T-helper 17 cell (primary cell): Measurements from ENCODE around the gene NEB. TPM values are rescaled to one million over a fixed set of nuclear protein-coding genes. Genes with fewer than 3 reads are reported as not detected.

Experiments
- ATAC-seq: fragments of 150-1000 bp; cut with Tn5 transposase; 2 replicates; pipeline ENCODE4 v1.10.0; 2021; ENCODE audit warnings: mild to moderate bottlenecking, moderate library complexity
- DNase-seq, 3 donors: peaks; one replicate each; pipeline versions ENCODE4 v3.0.0 to v3.0.0-alpha.2; 2020 to 2021
- H3K9me3 ChIP-seq: one replicate; pipeline ENCODE4 v1.7.0; 2013; ENCODE audit warnings: low read length, mild to moderate bottlenecking; ENCODE audit not compliant: control insufficient read depth, poor library complexity, severe bottlenecking
- H3K27ac Mint-ChIP-seq: one replicate; pipeline ENCODE4 v1.8.0; 2022; ENCODE audit warnings: mild to moderate bottlenecking, moderate library complexity, mixed read lengths
- H3K27me3 Mint-ChIP-seq: one replicate; pipeline ENCODE4 v1.8.0; 2022; ENCODE audit warnings: mixed read lengths
- H3K36me3 Mint-ChIP-seq: one replicate; pipeline ENCODE4 v1.8.0; 2022; ENCODE audit warnings: low read depth, mixed read lengths
- H3K4me1 Mint-ChIP-seq: one replicate; pipeline ENCODE4 v1.8.0; 2022; ENCODE audit warnings: mild to moderate bottlenecking, mixed read lengths
- H3K4me3 Mint-ChIP-seq: one replicate; pipeline ENCODE4 v1.8.0; 2022; ENCODE audit warnings: mild to moderate bottlenecking, moderate library complexity, mixed read lengths
- total RNA-seq, 4 donors: library from RNA in 2 of 4; stranded (reverse) in 2 of 4; gene quantifications; one replicate each; pipeline ENCODE4 v1.2.3 and lab custom pipeline; 2022 to 2026

The NEB gene
- total RNA-seq, 2 donors from 2014 or later: 1.6 to 1.7 TPM

GRCh38 chr2:151670346-151670745 is 63.9 kb downstream of the NEB start:
- H3K27ac Mint-ChIP-seq: no peak overlapping the region
- ATAC-seq: no peak
- no peak for DNase-seq
- H3K27me3 Mint-ChIP-seq: peaks cover 5% of the 10 kb centered on the region
- peaks cover 5% of the 10 kb centered on the region for H3K4me1 Mint-ChIP-seq
- no peak overlapping the region for H3K4me3 Mint-ChIP-seq
- H3K9me3 ChIP-seq: no peaks in the 10 kb centered on the region
- no peaks in the 10 kb centered on the region for H3K36me3 Mint-ChIP-seq

- DNase-seq (no peak), ATAC-seq (no peak)
- no peaks in the 10 kb centered on the region for H3K9me3 ChIP-seq
- Mint-ChIP-seq H3K27ac (no peak overlapping the region), H3K4me3 (no peak overlapping the region), H3K36me3 (peaks cover 1% of the 10 kb centered on the region), H3K27me3 (peaks cover 5% of the 10 kb centered on the region), H3K4me1 (peaks cover 7% of the 10 kb centered on the region)
These were observed 64.6 kb downstream of the NEB start for GRCh38 chr2:151669585-151670081.

GRCh38 chr2:151668737-151669136 is 65.5 kb downstream of the NEB start:
- Mint-ChIP-seq H3K4me3 (no peak overlapping the region), H3K36me3 (peaks cover 2% of the 10 kb centered on the region), H3K27me3 (peaks cover 5% of the 10 kb centered on the region), H3K27ac (no peak overlapping the region), H3K4me1 (peaks cover 8% of the 10 kb centered on the region)
- DNase-seq: no peak
- ATAC-seq: no peak
- no peaks in the 10 kb centered on the region for H3K9me3 ChIP-seq

DNA sequence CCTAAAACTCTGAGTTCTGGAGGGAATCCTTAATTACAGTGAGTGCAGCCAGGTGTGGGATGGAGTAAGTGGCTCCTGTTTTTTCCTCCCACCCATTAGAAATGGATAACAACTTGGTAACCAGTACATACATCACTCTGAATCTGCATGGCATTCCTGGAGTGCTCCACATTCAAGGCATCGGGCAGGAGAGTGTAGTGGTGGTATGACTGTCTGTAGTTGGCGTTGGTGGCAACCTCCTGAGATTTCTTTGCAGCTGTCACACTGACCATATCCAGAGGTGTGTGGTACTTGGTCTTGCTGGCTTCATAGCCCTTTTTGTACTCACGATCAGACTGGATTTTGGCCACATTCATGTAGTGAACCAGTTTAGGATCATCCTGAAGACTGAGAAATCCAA is 68.3 kb downstream of the NEB start:
- ATAC-seq (no peak), DNase-seq (no peak)
- Mint-ChIP-seq H3K27ac (no peak overlapping the region), H3K4me3 (no peak overlapping the region), H3K4me1 (peaks cover 8% of the 10 kb centered on the region), H3K36me3 (peaks cover 2% of the 10 kb centered on the region), H3K27me3 (peaks cover 4% of the 10 kb centered on the region)
- H3K9me3 ChIP-seq: no peaks in the 10 kb centered on the region

- H3K27me3 Mint-ChIP-seq: no peaks in the 10 kb centered on the region
These were observed 69.8 kb downstream of the NEB start for GRCh38 chr2:151664520-151664919.

GRCh38 chr2:151661625-151662024 is 72.7 kb downstream of the NEB start:
- H3K27ac Mint-ChIP-seq: no peak overlapping the region
- DNase-seq: no peak

More at GRCh38 chr2:151664520-151664919, 69.8 kb downstream of the NEB start:
- Mint-ChIP-seq H3K27ac (no peak overlapping the region), H3K36me3 (peaks cover 2% of the 10 kb centered on the region), H3K4me1 (peaks cover 3% of the 10 kb centered on the region), H3K4me3 (no peak overlapping the region)
- no peaks in the 10 kb centered on the region for H3K9me3 ChIP-seq
- DNase-seq: no peak
- no peak for ATAC-seq

GRCh38 chr2:151658081-151658480 is 76.2 kb downstream of the NEB start:
- Mint-ChIP-seq H3K27me3 (peaks cover 5% of the 10 kb centered on the region), H3K36me3 (peaks cover 2% of the 10 kb centered on the region), H3K4me1 (no peaks in the 10 kb centered on the region), H3K4me3 (no peak overlapping the region), H3K27ac (no peak overlapping the region)
- H3K9me3 ChIP-seq: no peaks in the 10 kb centered on the region
- ATAC-seq: no peak
- DNase-seq: no peak

More at GRCh38 chr2:151661625-151662024, 72.7 kb downstream of the NEB start:
- no peaks in the 10 kb centered on the region for H3K27me3 Mint-ChIP-seq
- no peaks in the 10 kb centered on the region for H3K9me3 ChIP-seq
- peaks cover 3% of the 10 kb centered on the region for H3K4me1 Mint-ChIP-seq
- H3K36me3 Mint-ChIP-seq: peaks cover 4% of the 10 kb centered on the region
- no peak for ATAC-seq
- H3K4me3 Mint-ChIP-seq: no peak overlapping the region

GRCh38 chr2:151657667-151658076 is 76.6 kb downstream of the NEB start:
- Mint-ChIP-seq H3K4me3 (no peak overlapping the region), H3K27me3 (peaks cover 5% of the 10 kb centered on the region), H3K4me1 (no peaks in the 10 kb centered on the region), H3K36me3 (peaks cover 2% of the 10 kb centered on the region), H3K27ac (no peak overlapping the region)
- DNase-seq (no peak), ATAC-seq (no peak)
- no peaks in the 10 kb centered on the region for H3K9me3 ChIP-seq

DNA sequence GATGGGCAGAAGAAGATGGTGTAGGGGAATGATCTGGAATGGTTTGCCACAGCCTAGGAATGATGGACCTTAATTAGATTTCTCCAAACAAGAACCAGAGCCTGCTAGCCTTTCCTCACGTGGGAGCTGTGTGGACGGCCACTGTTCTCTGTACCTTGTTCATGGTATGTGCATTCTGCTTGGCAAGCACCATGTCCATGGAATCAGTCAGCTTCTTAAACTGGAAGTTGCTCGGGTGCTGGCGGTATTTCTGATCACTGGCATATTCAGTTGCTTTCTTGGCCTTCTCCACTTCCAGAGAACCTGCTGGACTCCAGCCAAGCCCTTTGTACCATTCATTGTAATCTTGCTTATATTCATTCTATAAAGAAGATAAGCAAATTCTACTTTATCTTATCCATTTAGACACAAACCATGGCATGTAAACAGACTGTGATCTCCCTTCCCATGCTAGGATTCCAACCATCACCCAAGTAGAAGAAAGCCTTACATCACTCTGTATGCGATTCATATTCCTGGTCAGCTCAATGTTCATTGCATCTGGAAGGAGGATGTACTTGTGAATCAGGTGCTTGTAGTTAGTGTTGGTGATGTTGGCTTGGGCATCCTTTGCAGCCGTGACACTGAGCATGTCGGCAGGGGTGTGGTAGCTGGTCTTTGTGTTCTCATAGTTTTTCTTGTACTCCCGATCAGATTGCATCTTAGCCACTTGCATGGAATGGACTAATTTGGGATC is 78.4 kb downstream of the NEB start:
- Mint-ChIP-seq H3K4me1 (no peaks in the 10 kb centered on the region), H3K27me3 (peaks cover 5% of the 10 kb centered on the region), H3K36me3 (peaks cover 2% of the 10 kb centered on the region), H3K27ac (no peak overlapping the region), H3K4me3 (no peak overlapping the region)
- no peak for DNase-seq
- ATAC-seq: no peak
- H3K9me3 ChIP-seq: no peaks in the 10 kb centered on the region

DNA sequence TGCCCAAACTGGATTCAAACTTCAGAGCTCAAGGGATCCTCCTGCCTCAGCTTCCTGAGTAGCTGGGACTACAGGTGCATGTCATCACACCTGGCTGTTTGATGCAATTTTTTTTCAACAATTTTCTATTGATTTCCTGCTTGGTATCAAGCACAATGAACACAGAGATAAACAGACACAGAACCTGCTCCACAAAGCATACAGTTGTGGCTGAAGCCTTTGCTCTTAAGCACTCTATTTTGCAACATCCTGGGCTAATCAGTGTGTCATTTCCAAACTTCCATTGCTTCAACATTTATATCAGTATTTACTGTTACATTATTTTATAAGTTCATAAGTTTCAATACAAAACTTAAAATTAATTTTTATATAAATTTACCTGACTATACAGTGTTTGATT is 79.4 kb downstream of the NEB start:
- no peak overlapping the region for H3K4me3 Mint-ChIP-seq
- no peaks in the 10 kb centered on the region for H3K9me3 ChIP-seq
- DNase-seq (no peak), ATAC-seq (no peak)
- H3K27me3 Mint-ChIP-seq: peaks cover 5% of the 10 kb centered on the region
- peaks cover 2% of the 10 kb centered on the region for H3K36me3 Mint-ChIP-seq
- H3K4me1 Mint-ChIP-seq: no peaks in the 10 kb centered on the region
- H3K27ac Mint-ChIP-seq: no peak overlapping the region

GRCh38 chr2:151654085-151654484 is 80.2 kb downstream of the NEB start:
- ATAC-seq: no peak
- Mint-ChIP-seq H3K4me1 (no peaks in the 10 kb centered on the region), H3K27ac (no peak overlapping the region), H3K36me3 (peaks cover 2% of the 10 kb centered on the region), H3K4me3 (no peak overlapping the region), H3K27me3 (peaks cover 5% of the 10 kb centered on the region)
- no peak for DNase-seq
- no peaks in the 10 kb centered on the region for H3K9me3 ChIP-seq

- Mint-ChIP-seq H3K36me3 (no peaks in the 10 kb centered on the region), H3K4me1 (no peaks in the 10 kb centered on the region), H3K4me3 (no peak overlapping the region)
These were observed 83.0 kb downstream of the NEB start for GRCh38 chr2:151651274-151651673.

DNA sequence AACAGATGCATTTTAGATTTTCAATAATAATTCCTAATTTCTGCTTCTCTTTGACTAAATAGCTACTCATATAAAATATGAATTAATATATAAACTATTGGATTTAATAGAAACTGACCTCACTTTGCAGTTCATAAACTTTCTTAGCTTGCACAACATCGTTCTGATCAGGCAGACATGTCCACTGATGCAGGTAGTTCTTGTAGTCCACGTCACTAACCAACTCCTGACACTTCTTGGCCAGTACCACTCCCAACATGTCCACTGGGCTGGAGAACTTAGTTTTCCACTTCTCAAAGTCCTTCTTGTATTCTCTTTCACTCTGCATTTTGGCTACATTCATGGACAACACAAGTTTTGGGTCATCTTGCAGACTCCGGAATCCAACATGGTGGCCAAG is 83.8 kb downstream of the NEB start:
- Mint-ChIP-seq H3K4me3 (no peak overlapping the region), H3K27ac (no peak overlapping the region), H3K4me1 (no peaks in the 10 kb centered on the region), H3K27me3 (peaks cover 5% of the 10 kb centered on the region), H3K36me3 (no peaks in the 10 kb centered on the region)
- DNase-seq (no peak), ATAC-seq (no peak)
- no peaks in the 10 kb centered on the region for H3K9me3 ChIP-seq

More at GRCh38 chr2:151651274-151651673, 83.0 kb downstream of the NEB start:
- ATAC-seq (no peak), DNase-seq (no peak)
- Mint-ChIP-seq H3K27me3 (peaks cover 5% of the 10 kb centered on the region), H3K27ac (no peak overlapping the region)
- H3K9me3 ChIP-seq: no peaks in the 10 kb centered on the region

DNA sequence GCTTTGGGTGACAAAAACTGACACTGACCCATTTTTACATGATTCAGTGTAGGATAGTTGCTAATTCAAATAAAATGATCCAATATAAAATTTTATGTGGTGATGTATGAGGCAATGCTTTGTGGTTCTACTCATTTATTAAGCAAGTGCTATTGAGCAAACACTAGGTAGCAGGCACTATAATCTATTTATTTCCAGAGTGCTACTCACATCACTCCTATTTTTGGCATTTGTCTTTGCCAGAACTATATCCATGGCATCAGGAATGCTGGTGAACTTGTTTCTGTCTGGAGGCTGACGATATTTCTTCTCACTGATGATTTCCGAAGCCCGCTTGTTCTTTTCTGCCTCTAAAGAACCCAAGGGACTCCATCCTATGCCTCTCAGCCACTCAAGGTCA is 84.3 kb downstream of the NEB start:
- Mint-ChIP-seq H3K4me3 (no peak overlapping the region), H3K4me1 (no peaks in the 10 kb centered on the region)
- no peak for DNase-seq

More for the DNA sequence above, 84.3 kb downstream of the NEB start:
- H3K27me3 Mint-ChIP-seq: peaks cover 5% of the 10 kb centered on the region
- H3K9me3 ChIP-seq: no peaks in the 10 kb centered on the region
- no peak overlapping the region for H3K27ac Mint-ChIP-seq
- ATAC-seq: no peak
- no peaks in the 10 kb centered on the region for H3K36me3 Mint-ChIP-seq
